Measurements from ENCODE around the gene SIRPA.

Gene SIRPA

DNA sequence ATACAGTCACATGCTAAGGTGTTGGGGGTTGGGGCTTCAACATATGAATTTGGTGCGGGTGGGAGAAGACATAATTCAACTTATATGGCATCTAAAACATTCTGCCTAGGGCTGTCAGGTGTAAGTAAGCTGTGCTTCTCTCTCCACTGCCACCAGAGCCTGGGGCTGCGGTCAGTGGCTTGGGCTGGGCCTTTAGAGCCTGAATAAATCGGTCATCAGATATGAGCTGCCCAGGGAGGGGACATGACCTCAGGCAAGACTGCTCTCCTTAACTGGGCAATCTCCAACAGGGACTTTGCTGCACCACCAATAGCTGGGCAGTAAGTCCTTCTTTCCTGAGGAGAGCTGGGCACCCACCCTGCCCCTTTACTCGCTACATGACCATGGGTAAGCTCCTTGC is 24.9 kb upstream of the SIRPA start:
- DNase-seq (ENCODE audit: low read depth in 2 of 2) = no peak

DNA sequence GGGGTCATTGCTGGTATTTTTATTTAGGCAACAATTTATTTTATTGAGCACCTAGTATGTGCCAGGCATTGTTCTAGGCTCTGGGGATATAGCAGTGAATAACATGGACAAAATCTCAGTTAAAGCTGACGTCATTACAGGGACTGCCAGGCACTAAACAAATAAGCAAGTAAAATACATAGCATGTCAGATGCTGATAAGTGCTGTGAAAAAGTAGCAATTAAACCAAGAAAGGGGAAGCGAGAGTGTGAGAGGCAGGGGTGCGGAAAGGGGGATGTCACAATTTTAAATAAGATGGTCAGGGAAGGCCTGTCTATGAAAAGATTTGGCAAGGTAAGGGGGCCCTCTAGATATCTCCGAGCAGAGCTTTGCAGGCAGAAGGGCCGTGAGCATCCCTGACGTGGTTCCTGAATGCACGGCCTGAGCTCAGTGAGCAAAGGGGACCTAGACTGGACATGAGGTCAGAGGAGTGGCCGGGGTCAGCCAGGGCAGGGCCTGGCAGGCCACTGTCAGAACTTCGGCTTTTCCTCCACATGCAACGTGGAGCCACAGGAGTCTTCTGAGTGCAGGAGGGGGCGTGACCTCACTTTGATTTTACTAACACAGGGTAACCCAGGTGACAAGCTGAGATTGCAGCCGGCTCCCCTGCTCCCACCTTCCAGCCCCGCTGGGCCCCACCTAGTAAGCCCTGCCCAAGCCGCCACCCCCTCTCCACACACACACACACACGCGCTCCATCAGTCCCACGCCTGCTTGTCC is 24.2 kb upstream of the SIRPA start:
- DNase-seq (ENCODE audit: low read depth in 2 of 2) = no peak

DNA sequence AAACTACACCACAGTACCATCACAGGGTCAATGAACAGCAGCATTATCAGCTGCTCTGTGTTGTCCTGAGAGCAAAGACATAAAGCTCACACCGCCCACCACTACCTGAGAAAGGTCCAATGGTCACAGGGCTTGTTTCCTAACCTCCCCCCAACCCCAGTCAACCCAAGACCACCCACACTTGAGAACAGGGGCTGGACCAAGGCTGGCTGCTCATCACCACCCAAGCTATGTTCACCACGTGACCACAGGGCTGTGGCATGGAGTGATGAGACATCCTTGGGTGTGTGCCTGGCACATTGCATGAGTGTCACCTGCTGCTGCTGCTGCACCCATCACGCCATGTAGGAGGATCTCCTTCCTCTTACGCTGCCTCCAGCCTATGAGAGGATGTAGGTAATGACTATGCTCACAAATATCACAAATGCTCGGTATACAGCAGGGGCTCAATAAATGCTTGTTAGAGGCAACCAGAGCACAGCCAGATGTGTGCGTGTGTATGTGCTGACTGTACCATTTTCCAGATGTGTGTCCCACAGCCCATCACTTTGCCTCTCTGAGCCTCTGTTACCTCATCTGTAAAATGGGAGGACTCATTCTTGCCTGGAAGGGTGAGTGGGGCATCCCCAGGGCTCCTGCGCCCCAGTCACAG is 23.3 kb upstream of the SIRPA start:
- DNase-seq (ENCODE audit: low read depth in 2 of 2) = no peak

DNA sequence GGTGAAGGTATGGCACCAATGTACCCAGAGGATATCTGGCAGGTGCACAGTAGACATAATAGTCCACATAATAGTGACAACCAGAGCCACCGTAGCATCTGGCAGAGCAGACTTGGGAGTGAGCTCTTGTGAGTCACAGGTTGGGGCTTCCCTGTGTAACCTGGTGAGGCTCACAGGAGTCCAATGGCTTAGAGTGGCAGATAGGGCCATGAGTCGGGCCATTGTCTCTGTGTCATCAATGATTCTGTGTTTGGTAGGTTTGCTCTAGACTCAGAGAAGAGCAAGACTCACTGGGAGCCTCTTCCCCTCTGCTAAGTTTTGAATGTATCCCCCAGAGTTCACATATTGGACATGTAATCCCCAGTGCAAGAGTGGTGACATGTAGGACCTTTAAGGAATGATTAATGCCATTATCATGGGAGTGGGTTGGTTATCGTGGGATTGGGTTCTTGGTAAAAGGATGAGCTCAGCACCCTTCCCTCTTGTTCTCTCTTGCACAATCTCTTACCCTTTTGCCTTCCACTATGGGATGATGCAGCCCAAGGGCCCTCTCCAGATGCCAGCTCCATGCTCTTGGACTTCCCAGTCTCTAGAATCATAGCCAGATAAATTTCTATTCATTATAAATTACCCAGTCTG is 22.6 kb upstream of the SIRPA start:
- no peak for DNase-seq (ENCODE audit: low read depth in 2 of 2)

DNA sequence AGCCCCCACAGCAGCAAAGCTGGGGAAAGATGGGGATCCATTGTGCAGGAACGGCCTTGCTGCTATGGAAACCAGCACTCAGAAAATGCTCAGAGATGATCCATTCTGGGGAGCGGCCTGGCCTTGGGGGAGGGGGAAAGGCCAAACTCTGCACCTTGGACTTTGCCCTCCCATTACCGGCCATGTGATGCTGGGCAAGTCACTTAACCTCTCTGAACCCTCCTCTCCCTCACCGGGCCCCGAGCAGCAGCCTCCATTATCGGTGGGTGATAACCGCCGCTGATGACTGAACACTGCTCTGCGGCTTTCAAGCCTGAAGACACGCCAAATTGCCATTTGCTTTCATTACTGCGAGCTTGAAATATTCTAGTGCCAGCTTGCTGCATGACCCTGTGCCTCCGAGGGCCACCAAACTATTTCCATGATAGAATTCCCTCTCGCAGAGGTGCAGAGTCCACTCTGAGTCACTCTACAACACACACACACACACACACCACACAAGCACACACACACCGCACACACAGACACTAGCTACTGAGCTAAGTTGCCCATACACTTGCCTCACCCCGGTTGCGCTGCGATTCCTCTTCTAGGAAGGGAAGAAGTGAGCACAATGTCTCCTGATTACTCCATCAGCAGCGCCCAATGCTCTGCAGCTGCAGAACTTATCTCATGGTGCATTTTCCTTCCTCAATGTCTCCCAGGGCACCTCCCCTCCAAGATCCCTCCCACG is 20.6 kb upstream of the SIRPA start:
- no peak for DNase-seq (ENCODE audit: low read depth in 2 of 2)

DNA sequence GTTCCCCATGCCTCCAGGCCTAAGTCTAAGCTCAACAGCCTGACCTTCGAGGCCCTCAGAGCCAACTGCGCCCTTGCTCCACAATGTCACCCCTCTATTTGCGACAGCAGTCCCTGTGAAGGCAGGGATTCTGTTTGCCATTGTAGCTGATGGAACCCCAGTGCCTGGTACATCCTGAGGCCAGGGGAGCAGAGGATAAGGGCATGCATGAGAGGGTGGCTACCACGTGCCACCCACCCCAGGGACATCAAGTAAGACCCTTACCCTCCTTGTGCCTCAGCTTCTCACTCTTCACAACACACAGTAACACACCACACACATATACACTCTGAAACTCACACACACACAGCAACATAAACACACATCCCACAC is 20.0 kb upstream of the SIRPA start:
- no peak for DNase-seq (ENCODE audit: low read depth in 2 of 2)

DNA sequence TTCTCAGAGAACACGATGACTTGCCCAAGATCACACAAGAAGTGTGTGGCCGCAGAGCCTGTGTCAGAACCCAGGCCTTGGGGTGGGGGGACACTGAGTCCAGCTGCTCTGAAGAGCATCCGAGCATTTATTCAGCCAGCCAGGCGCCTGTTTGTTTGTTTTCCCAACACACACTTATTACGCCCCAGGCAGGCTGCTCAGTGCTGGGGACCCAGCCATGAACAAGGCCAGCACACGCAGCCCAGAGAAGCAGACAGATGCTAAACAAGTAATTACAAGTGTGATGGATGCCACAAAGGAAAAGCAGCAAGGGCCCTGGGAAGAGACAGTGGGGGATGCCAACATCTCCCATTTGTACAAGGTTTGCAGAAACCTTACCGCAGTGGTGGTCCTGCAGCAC is 19.4 kb upstream of the SIRPA start:
- DNase-seq (ENCODE audit: low read depth in 2 of 2) = no peak

DNA sequence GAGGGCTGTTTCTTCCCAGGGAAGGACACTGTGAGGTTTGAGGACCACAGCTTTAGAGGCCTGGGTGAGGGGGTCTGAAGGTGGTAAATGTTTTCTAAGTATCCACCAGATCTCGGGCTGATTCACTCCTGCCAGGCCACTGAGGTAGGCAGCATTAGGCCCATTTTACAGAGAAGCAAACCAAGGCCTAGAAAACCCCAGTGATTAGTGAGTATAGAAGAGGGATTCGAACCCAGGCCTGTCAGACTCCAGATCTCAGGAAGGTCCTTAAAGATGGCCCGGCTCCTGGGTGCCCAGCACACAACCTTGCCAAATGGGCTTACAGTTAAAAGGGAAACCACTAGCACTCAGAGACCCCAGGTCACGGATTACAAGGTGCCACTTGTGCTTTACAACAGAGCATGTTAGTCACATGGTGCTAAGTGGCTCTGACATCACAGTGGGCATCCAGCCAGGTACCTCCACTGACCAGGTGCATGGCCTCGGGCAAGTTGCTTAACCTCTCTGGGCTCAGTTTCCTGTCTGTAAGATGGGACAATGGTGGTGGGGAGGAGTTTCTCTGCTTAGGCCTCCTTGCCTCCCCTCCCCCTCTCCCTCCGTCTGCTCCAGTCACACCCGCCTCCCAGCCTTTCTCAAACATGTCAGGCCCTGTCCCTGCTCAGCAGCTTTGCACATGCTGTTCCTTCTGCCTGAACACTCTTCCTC is 18.8 kb upstream of the SIRPA start:
- DNase-seq (ENCODE audit: low read depth in 2 of 2) = no peak

DNA sequence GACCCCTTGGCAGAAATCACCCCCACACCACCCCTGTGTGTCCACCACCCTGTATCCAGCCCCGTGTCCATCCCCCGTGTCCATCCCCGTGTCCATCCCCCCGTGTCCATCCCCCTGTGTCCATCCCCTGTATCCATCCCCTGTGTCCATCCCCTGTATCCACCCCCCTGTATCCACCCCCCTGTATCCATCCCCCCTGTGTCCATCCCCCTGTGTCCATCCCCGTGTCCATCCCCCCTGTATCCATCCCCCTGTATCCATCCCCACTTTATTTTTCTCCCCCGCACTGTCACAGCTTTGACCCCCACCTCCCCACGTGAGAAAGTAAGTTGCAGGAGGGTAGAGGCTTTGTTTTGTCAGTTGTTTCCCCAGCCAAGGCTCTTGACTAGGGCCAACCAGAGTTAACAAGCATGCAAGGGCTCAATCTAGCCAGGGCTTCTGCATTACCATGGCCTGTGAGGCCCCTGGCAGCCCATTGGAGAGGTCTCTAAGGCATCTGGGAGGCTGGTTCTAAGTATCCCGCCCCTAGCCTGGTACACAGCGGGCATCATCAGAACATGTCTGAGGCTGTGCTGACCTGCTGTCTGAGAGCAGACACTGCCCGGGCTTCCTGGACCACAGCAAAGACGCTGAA is 18.1 kb upstream of the SIRPA start:
- no peak for DNase-seq (ENCODE audit: low read depth in 2 of 2)

DNA sequence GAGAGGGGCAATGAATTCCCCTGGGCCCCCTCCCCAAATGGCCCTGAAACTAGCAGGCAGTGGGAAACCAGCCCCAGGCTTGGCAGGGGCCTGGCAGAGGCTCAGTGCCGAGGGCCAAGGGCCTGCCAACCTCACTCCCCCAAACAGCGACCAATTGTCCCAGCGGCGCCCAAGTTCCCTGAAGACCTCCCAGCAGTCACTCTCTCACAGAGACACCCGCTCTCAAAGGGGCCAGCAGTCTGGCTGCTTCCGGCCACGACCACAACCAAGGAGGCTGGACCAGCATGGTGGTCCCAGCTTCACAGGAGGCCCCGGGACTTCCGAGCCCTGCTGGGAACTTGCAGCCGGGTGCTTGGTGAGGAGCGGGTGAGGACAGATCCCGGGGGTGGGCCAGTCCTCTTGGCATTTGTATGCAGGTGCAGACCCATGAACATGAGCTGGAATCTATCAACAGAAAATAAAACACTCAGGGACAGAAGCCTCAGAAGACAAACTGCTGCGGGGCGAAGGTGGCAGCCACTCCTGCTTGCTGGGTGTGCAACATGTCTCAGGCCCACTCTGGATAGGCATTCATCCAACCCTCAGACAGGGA is 17.5 kb upstream of the SIRPA start:
- DNase-seq (ENCODE audit: low read depth in 2 of 2) = no peak

DNA sequence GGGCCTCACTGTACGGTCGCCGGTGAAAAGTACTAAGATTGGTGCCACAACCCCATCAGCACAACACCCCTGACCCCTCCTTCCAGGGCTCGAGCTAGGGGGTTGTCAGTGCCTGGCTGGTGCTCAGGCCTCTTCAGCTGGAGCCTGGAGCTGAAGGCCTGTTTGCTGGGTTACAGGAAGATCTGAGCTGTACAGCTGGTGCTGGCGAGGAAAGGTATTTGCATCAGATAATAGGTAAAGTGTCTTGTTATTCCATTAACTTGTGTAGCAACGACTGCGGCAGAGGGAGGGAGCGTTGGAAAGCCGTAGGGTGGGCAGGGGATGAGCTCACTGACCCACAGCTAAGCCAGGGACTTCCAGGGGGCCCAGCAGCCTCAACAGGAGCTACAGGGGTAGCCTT is 15.8 kb upstream of the SIRPA start:
- DNase-seq (ENCODE audit: low read depth in 2 of 2) = no peak

DNA sequence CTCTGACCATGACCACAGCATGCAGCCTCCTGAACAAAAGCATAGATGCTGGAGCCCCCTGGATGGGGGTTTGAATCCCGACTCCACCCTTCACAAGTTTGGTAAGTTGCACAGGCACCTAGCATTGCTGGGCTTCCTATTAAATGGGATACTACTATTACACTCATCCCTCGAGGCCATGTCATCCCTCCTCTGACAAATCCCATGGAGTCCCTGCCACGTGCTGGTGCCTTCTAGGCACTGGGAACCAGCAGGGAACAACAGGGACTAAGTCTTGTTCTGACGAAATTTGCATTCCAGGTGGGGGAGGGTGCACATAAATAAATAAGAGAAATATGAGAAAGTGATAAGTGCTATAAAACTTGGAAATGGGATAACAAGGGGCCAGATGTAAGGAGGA is 15.3 kb upstream of the SIRPA start:
- no peak for DNase-seq (ENCODE audit: low read depth in 2 of 2)

DNA sequence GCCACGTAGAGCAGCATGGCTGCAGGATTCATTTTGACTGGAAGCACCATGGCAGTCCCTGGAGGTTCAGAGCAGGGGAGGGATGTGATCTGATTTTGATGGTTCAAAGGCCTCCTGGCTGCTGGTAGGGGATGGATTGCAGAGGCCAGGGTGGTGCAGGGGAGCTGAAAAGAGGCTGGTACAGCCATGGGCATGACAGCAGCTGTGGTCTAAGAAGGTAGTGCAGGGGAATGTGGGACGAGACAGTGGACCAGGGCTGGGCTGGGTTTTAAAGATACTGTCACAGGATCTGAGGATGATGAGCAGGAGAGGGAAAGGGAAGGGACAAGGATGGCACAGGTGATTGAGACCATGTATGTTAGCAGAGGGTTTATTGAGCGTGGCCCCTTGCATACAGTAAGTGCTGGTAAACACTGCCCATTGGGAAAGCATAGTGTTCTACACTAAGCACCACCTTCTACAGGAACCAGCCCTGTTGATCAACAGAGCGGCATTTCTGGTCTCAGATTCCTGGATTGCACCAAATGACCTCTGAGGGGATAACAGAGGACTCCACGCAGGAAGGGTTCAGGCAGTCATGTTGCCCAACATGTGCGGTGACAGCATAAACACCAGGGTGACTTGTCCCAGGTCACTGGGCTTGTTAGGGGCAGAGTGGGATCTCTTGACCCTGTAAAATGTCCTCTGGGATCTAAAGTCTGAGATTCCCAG is 14.5 kb upstream of the SIRPA start:
- no peak for DNase-seq (ENCODE audit: low read depth in 2 of 2)

DNA sequence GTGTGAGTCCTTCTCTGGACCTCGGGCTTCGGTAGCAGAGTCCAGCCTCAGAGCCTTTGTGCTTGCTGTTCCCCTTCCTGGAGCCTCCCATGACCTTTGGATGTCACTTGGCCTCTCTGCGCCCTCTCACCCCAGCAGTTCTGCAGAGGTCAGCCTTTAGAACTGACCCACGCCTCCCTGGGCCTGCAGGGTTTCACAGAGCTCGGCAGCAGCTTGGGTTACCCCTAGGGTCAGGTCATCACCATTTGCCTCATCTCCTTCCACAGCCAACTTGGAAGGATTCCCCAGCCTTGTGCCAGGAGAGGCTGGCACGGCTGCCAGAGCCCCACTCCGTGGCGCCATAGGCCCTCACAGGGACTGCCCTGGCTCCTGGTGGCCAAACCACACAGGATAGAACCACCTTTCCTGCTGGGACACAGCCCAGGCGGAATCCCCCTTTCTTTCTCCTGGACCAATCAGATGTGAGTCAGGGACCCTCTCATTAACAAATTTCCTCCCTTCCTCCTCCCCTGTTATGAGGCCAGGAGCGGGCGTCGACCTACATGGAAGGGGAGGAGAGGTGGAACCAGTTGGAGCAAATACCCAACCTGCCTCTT is 13.9 kb upstream of the SIRPA start:
- no peak for DNase-seq (ENCODE audit: low read depth in 2 of 2)

DNA sequence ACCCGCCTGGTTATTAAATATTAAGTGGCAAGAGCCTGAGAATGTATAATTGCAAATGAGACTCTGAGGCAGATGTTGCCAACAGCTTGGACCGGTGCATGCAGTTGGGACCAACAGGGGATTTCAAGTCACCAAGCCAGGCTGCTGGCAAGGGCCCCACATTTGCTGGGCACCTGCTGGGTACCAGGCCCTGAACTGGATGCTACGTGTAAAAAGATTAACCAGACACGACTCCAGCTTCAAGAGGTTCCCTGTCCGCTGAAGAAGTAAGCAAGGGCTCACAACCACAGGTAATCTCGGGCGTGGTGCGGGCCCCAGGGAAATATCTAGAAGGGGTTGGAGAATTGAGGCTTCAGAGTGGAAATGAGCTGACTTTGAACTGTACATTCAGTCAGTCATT is 13.2 kb upstream of the SIRPA start:
- no peak for DNase-seq (ENCODE audit: low read depth in 2 of 2)

DNA sequence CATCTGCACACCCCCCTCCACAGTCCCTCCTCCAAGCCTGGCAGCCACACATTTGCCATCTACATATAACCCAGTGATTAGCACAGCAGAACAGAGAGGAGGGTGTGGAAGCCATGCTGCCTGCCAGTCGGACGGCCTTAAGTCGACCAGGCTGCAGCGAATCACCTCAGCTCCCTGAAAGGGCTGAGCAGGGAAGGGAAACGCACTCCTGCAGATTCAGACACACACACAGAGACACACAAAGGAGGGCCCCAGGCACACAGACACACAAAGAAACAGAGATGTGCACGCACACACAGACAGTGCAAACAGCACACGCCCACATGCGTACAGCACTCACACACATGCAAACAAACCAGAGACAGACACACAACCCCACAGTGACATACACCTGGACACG is 11.2 kb upstream of the SIRPA start:
- no peak for DNase-seq (ENCODE audit: low read depth in 2 of 2)

DNA sequence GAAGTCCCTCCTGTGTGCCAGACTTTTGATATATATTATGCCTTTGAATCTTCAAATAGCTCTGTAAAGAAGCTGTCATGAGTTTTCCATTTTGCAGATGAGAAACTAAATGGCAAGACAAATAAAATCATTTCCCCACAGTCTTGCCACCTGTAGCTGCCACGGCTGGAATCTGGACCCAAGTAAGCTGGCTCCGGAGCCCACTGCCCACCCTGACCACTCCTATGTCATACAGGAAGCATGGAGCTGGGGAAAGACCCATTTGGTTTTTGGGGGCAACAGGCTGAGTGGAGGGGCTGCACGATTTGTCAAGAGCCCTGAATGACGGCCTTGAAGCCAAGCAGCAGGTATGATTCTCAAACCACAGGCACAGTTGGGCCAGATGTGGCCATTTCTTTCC is 10.0 kb upstream of the SIRPA start:
- no peak for DNase-seq (ENCODE audit: low read depth in 2 of 2)

DNA sequence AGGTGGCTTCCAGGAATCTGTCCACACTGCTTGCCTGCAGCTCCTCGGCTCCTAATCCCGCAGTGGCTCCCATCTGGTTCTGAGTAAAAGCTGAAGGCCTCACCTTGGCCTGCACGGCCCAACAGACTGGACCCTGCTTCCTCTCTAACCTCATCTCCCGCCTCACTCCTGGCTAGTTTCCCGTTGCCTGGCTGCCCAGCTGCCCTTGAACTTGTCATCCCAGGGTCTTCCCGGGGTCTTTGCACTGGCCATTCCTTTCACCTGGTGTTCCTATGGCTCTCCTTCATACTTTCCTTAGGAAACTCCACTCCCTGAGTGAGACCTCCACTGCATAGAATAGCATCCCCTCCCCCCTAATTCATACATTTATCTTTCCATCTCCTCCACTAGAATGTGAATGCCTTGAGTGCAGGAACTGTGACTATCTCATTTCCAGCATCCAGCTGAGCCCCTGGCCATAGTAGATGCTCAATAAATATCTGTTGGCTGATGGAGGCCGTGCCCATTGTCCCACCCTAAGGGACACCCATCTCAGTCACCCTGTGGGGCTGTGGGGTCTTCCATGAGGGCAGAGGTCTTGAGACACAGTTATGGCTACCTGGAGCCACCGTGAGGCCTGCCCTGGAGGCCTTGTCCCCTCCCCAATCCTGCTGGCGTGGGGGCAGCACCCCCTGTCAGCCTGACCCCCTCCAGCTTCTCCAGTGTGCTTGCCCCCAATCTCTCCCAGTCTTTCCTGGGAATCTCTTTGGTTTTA is 9.1 kb upstream of the SIRPA start:
- no peak for DNase-seq (ENCODE audit: low read depth in 2 of 2)

DNA sequence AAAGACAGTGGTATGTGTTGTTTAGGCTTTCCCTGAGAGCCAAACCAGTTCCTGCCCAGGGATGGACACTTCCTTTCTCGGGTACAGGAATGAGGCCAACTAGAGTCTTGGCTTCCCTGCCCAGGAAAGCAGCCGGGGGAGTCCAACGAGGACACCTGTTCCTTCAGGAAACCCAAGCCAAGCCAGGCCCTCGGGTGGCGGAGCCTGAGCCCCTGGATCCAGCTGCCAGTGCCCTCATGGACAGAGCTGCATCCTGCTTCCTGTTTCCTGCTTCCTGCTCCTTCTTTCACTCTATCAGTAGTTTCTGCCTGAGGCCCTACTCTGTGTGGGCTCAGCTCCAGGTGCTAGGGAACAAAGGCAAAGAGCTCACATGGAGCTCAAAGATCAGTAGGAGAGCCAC is 7.9 kb upstream of the SIRPA start:
- no peak for DNase-seq (ENCODE audit: low read depth in 2 of 2)
